K562 treated with DMSO at 1 percent for 4 hours (cell line): Measurements from ENCODE around the gene KRT33A. TPM values are rescaled to one million over a fixed set of nuclear protein-coding genes. Genes with fewer than 3 reads are reported as not detected.

Experiments
- total RNA-seq: library from RNA; unstranded; fragments of 300-600 nt; gene quantifications from 2 replicates; pipeline ENCODE4 v1.2.3, GENCODE V29; 2022; ENCODE audit not compliant: insufficient read depth

Gene KRT33A
- total RNA-seq = not detected in 2 replicates

GRCh38 chr17:41350381-41350878 is at the start of gene KRT33A:
KRT33A (minus strand) TSS chr17:41350828; CDS start chr17:41350767, 61 bp downstream.

GRCh38 chr17:41396996-41397660 is 46.5 kb upstream of the KRT33A start, which contains the start of gene KRT31:
KRT31 (minus strand) TSS chr17:41397608; CDS start chr17:41397539, 69 bp downstream.

GRCh38 chr17:41381943-41382342 is 31.3 kb upstream of the KRT33A start, which contains the start of gene KRT34:
KRT34 (minus strand) TSS chr17:41382306; CDS start chr17:41382246, 60 bp downstream.

GRCh38 chr17:41369713-41370112 is 19.1 kb upstream of the KRT33A start, which contains the start of gene KRT33B:
KRT33B (minus strand) TSS chr17:41369813; CDS start chr17:41369750, 63 bp downstream.

GRCh38 chr17:41315204-41315794 is 35.3 kb downstream of the KRT33A start, which contains the start of gene KRTAP17-1:
KRTAP17-1 (minus strand) TSS chr17:41315710; CDS start chr17:41315650, 60 bp downstream.

GRCh38 chr17:41308918-41309359 is 41.7 kb downstream of the KRT33A start, which contains the start of gene KRTAP16-1:
KRTAP16-1 (minus strand) TSS chr17:41309309; CDS start chr17:41309253, 56 bp downstream.

GRCh38 chr17:41301916-41302901 is 48.4 kb downstream of the KRT33A start, which contains the start of gene KRTAP29-1:
KRTAP29-1 (minus strand) TSS chr17:41302851; CDS start chr17:41302851, 0 bp downstream.

Other genes starting within 250 kb of the KRT33A start
- not detected in 2 replicates for gene KRTAP4-16, start 248.6 kb downstream of the KRT33A start, total RNA-seq
- gene KRTAP4-9, start 245.4 kb downstream of the KRT33A start, total RNA-seq = not detected in 2 replicates
- gene KRTAP4-11, start 232.5 kb downstream of the KRT33A start, total RNA-seq = not detected in 2 replicates
- not detected in 2 replicates for gene KRTAP4-12, start 226.6 kb downstream of the KRT33A start, total RNA-seq
- gene KRTAP4-6, start 210.3 kb downstream of the KRT33A start, total RNA-seq = not detected in 2 replicates
- not detected in 2 replicates for gene KRTAP4-5, start 201.0 kb downstream of the KRT33A start, total RNA-seq
- not detected in 2 replicates for gene KRTAP4-4, start 190.1 kb downstream of the KRT33A start, total RNA-seq
- gene KRTAP4-3, start 182.6 kb downstream of the KRT33A start, total RNA-seq = not detected in 2 replicates
- gene KRTAP4-2, start 172.6 kb downstream of the KRT33A start, total RNA-seq = not detected in 2 replicates
- not detected in 2 replicates for gene KRTAP4-1, start 165.9 kb downstream of the KRT33A start, total RNA-seq
- gene KRTAP9-1, start 160.9 kb downstream of the KRT33A start, total RNA-seq = not detected in 2 replicates
- not detected in 2 replicates for gene KRTAP9-2, start 124.2 kb downstream of the KRT33A start, total RNA-seq
- gene KRTAP9-3, start 118.4 kb downstream of the KRT33A start, total RNA-seq = not detected in 2 replicates
- gene KRTAP9-8, start 112.8 kb downstream of the KRT33A start, total RNA-seq = not detected in 2 replicates
- not detected in 2 replicates for gene KRTAP9-4, start 101.1 kb downstream of the KRT33A start, total RNA-seq
- not detected in 2 replicates for gene KRTAP9-9, start 95.4 kb downstream of the KRT33A start, total RNA-seq
- gene KRTAP9-6, start 85.5 kb downstream of the KRT33A start, total RNA-seq = not detected in 2 replicates
- gene KRTAP9-7, start 75.1 kb downstream of the KRT33A start, total RNA-seq = not detected in 2 replicates
- gene KRTAP29-1, start 48.0 kb downstream of the KRT33A start, total RNA-seq = not detected in 2 replicates
- not detected in 2 replicates for gene KRTAP16-1, start 41.5 kb downstream of the KRT33A start, total RNA-seq
- not detected in 2 replicates for gene KRTAP17-1, start 35.1 kb downstream of the KRT33A start, total RNA-seq
- gene KRT33B, start 19.0 kb upstream of the KRT33A start, total RNA-seq = not detected in 2 replicates
- not detected in 2 replicates for gene KRT34, start 31.5 kb upstream of the KRT33A start, total RNA-seq
- gene KRT31, start 46.8 kb upstream of the KRT33A start, total RNA-seq = not detected in 2 replicates
- gene KRT37, start 73.8 kb upstream of the KRT33A start, total RNA-seq = not detected in 2 replicates
- gene KRT38, start 90.2 kb upstream of the KRT33A start, total RNA-seq = not detected in 2 replicates
- gene KRT32, start 116.6 kb upstream of the KRT33A start, total RNA-seq = not detected in 2 replicates
- not detected in 2 replicates for gene KRT35, start 130.3 kb upstream of the KRT33A start, total RNA-seq
- gene KRT36, start 139.1 kb upstream of the KRT33A start, total RNA-seq = not detected in 2 replicates
- gene KRT13, start 154.8 kb upstream of the KRT33A start, total RNA-seq = not detected in 2 replicates
- 1.0 TPM in 1 of 2 replicates, not detected in the other for gene KRT15, start 168.1 kb upstream of the KRT33A start, total RNA-seq
- gene KRT19, start 177.5 kb upstream of the KRT33A start, total RNA-seq = 155 and 171 TPM in 2 replicates
- not detected in 2 replicates for gene KRT9, start 221.2 kb upstream of the KRT33A start, total RNA-seq
- not detected in 2 replicates for gene KRT14, start 236.1 kb upstream of the KRT33A start, total RNA-seq